Nephron progenitor cell (in vitro differentiated cells): ENCODE results near the gene MAP2K6.
A peak's percentile ranks its signal among the peaks of the same experiment; 100 is the strongest.

Source experiments
- DNase-seq: peaks from one replicate; pipeline ENCODE4 v3.0.0; 2021
- H3K27ac Mint-ChIP-seq: 2 replicates; pipeline ENCODE4 v1.8.0; 2021; ENCODE audit warnings: mild to moderate bottlenecking, moderate library complexity, mixed read lengths
- H3K27me3 Mint-ChIP-seq: 2 replicates; pipeline ENCODE4 v1.8.0; 2021; ENCODE audit warnings: mild to moderate bottlenecking, low read depth, mixed read lengths; ENCODE audit not compliant: poor library complexity
- H3K36me3 Mint-ChIP-seq: 2 replicates; pipeline ENCODE4 v1.8.0; 2021; ENCODE audit warnings: low read depth, mixed read lengths
- H3K4me1 Mint-ChIP-seq: 2 replicates; pipeline ENCODE4 v1.8.0; 2021; ENCODE audit warnings: mixed read lengths
- H3K4me3 Mint-ChIP-seq: 2 replicates; pipeline ENCODE4 v1.8.0; 2021; ENCODE audit warnings: mild to moderate bottlenecking, moderate library complexity, mixed read lengths
- H3K9me3 Mint-ChIP-seq: 2 replicates; pipeline ENCODE4 v1.8.0; 2021; ENCODE audit warnings: mild to moderate bottlenecking, moderate library complexity, mixed read lengths
- TF ChIP-seq, protein P1 (sequence below): fragments of 200-600 bp; sonication (generic); IDR thresholded peaks from 2 replicates; pipeline ENCODE4 v1.5.0; 2021; ENCODE audit warnings: antibody characterized with exemption

MAP2K6 gene

DNA sequence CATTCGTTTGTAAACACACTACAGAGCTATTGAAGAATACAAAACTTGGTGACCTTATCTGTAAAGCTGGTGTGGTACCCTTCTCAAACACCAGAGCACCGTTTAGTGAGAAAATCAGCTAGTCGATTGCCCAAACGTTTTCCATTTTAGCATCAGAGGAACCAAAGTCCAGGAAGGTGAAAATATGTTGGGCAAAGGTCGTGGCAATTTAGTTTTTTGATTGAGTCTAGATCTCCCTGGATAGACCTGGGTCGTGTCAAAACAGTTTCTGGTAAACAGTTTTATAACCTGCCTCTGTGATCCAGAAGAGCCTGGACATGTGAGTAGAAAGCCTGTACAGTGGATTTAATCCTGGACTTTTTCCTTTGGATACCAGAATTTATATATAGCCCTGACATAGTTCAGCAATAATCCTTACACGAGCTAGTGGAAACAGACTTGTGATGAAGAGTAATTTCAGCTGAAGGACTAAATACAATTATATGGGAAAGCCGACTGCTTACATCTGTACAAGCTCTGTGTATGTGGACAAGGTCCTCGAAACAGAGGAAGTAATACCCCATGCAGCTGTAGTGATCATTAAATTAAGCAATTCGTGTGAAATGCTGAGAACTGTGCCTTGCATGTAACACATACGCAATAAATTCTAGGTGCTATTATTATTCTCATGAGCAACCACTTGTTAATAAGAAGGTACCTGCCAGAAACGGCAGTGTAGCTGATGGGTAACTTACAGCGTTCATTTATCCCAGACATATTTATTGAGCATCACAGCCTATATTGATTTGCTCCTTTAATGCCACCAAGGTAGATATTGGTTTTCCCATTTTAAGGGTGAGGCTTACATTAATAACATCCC, 72.5 kb downstream of the MAP2K6 start:
- peaks cover 4% of the 10 kb centered on the region for H3K9me3 Mint-ChIP-seq

GRCh38 chr17:69489313-69489712, 74.8 kb downstream of the MAP2K6 start:
- peaks cover 47% of the 10 kb centered on the region for H3K4me1 Mint-ChIP-seq
- DNase-seq = no peak
- H3K4me3 Mint-ChIP-seq = no peak overlapping the region
- no peak overlapping the region for H3K27ac Mint-ChIP-seq
- H3K27me3 Mint-ChIP-seq = peaks cover 4% of the 10 kb centered on the region
- peaks cover 34% of the 10 kb centered on the region for H3K36me3 Mint-ChIP-seq
- H3K9me3 Mint-ChIP-seq = peaks cover 4% of the 10 kb centered on the region
- TF ChIP-seq, protein P1, sequence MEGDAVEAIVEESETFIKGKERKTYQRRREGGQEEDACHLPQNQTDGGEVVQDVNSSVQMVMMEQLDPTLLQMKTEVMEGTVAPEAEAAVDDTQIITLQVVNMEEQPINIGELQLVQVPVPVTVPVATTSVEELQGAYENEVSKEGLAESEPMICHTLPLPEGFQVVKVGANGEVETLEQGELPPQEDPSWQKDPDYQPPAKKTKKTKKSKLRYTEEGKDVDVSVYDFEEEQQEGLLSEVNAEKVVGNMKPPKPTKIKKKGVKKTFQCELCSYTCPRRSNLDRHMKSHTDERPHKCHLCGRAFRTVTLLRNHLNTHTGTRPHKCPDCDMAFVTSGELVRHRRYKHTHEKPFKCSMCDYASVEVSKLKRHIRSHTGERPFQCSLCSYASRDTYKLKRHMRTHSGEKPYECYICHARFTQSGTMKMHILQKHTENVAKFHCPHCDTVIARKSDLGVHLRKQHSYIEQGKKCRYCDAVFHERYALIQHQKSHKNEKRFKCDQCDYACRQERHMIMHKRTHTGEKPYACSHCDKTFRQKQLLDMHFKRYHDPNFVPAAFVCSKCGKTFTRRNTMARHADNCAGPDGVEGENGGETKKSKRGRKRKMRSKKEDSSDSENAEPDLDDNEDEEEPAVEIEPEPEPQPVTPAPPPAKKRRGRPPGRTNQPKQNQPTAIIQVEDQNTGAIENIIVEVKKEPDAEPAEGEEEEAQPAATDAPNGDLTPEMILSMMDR = no peak

More for the DNA sequence above, 72.5 kb downstream of the MAP2K6 start:
- no peaks in the 10 kb centered on the region for H3K27me3 Mint-ChIP-seq
- peaks cover 28% of the 10 kb centered on the region for H3K4me1 Mint-ChIP-seq
- no peak for DNase-seq
- H3K4me3 Mint-ChIP-seq = no peak overlapping the region
- no peak overlapping the region for H3K27ac Mint-ChIP-seq
- peaks cover 30% of the 10 kb centered on the region for H3K36me3 Mint-ChIP-seq
- TF ChIP-seq, protein P1 = no peak

DNA sequence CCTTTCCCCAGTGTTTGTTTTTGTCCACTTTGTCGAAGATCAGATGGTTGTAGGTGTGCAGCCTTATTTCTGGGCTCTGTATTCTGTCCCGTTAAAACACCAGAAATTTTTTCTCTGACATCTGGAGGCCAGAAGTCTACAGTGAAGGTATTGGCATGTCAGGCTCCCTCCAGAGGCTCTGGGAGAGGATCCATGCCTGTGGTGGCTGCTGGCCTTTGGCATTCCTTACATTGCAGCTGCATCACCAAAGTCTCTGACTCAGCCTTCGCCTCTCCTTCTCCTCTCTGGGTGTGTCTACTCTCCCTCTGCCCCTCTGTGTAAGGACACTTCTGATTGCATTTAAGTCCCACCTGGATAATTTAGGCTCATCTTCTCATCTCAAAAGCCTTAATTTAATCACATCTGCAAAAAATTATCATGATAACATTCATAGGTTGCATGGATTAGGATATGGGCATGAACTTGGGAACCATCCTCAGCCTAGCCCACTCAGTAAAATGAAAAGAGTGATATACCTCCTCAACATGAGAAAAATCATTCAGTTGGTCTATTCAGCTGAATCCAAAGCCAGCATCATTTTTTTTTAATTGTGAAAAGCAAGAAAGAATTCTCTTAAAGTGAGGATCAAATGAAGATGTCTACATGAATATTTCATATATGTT, 78.0 kb downstream of the MAP2K6 start:
- H3K27me3 Mint-ChIP-seq = peaks cover 6% of the 10 kb centered on the region
- H3K36me3 Mint-ChIP-seq = peaks cover 14% of the 10 kb centered on the region
- no peak overlapping the region for H3K4me3 Mint-ChIP-seq
- H3K27ac Mint-ChIP-seq = peak overlapping the region; percentile 4
- DNase-seq = peak; percentile 14
- H3K9me3 Mint-ChIP-seq = peaks cover 4% of the 10 kb centered on the region
- TF ChIP-seq, protein P1 = no peak
- H3K4me1 Mint-ChIP-seq = peaks cover 44% of the 10 kb centered on the region

DNA sequence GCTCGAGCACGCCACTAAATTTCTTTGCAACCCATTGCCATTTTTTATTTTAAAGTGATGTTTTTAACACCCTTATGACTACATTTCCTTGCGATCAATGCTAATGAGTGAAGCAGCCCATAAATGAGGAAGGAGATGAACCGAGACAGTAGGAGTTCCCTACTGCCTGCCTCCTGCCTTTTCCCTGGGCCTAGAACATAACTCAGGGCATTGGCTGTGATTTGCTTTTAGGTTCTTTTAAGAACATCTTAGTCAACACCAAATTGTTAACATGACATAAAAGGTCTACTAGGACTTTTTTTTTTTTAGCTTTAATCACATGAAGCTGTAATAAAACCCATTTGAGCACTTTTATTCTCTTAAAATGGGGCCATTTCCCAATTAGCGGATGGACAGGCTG, 81.3 kb downstream of the MAP2K6 start:
- TF ChIP-seq, protein P1 = no peak
- Mint-ChIP-seq H3K36me3 (peaks cover 10% of the 10 kb centered on the region), H3K27ac (peak overlapping the region; percentile 91), H3K9me3 (no peaks in the 10 kb centered on the region), H3K27me3 (peaks cover 6% of the 10 kb centered on the region), H3K4me1 (peaks cover 72% of the 10 kb centered on the region), H3K4me3 (no peak overlapping the region)
- DNase-seq = no peak

DNA sequence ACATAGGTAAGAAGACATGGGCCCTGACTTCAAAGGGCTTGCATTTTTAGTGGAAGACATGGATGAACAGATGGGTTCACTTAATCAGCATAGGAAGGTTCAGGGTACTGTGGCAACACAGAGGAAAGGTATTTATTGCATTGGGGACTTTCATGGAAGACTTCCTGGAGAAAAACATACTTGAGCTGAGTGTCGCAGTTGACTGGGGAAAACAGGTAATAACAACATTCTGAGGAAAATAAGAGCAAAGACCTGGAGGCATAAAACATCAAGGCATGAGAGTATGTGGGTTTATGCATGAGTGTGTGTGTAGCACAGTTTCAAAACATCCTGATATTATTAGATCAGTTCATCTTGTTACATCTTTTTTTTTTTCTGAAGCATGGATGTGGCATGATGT, 82.7 kb downstream of the MAP2K6 start:
- H3K36me3 Mint-ChIP-seq = peaks cover 10% of the 10 kb centered on the region
- peaks cover 79% of the 10 kb centered on the region for H3K4me1 Mint-ChIP-seq
- no peaks in the 10 kb centered on the region for H3K9me3 Mint-ChIP-seq
- no peak for DNase-seq
- H3K4me3 Mint-ChIP-seq = no peak overlapping the region
- peak overlapping the region; percentile 91 for H3K27ac Mint-ChIP-seq
- peaks cover 6% of the 10 kb centered on the region for H3K27me3 Mint-ChIP-seq
- TF ChIP-seq, protein P1 = no peak
